ENCODE data around the gene TAS2R38.

TAS2R38 gene

GRCh38 chr7:141975806-141976523 lies 2.4 kb upstream of the TAS2R38 start:
- TF ChIP-seq, protein P1, sequence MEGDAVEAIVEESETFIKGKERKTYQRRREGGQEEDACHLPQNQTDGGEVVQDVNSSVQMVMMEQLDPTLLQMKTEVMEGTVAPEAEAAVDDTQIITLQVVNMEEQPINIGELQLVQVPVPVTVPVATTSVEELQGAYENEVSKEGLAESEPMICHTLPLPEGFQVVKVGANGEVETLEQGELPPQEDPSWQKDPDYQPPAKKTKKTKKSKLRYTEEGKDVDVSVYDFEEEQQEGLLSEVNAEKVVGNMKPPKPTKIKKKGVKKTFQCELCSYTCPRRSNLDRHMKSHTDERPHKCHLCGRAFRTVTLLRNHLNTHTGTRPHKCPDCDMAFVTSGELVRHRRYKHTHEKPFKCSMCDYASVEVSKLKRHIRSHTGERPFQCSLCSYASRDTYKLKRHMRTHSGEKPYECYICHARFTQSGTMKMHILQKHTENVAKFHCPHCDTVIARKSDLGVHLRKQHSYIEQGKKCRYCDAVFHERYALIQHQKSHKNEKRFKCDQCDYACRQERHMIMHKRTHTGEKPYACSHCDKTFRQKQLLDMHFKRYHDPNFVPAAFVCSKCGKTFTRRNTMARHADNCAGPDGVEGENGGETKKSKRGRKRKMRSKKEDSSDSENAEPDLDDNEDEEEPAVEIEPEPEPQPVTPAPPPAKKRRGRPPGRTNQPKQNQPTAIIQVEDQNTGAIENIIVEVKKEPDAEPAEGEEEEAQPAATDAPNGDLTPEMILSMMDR (IDR thresholded peaks at IDR 0.05; ENCODE audit: extremely low read depth, missing control alignments) = peak; percentile 69
- peak; percentile 73 for DNase-seq (ENCODE audit: low spot score)

GRCh38 chr7:141974831-141975230 lies 1.3 kb upstream of the TAS2R38 start:
- TF ChIP-seq, protein P1 (IDR thresholded peaks at IDR 0.05; ENCODE audit: extremely low read depth, missing control alignments) = no peak
- no peak for DNase-seq (ENCODE audit: low spot score)

- TF ChIP-seq, protein P1 (IDR thresholded peaks at IDR 0.05; ENCODE audit: extremely low read depth, missing control alignments) = no peak
- peak; percentile 22 for DNase-seq (ENCODE audit: low spot score)
Observed at GRCh38 chr7:141960687-141961422, 12.7 kb downstream of the TAS2R38 start.

- TF ChIP-seq, protein P1 (IDR thresholded peaks at IDR 0.05; ENCODE audit: extremely low read depth, missing control alignments) = no peak
- DNase-seq (ENCODE audit: low spot score) = no peak
Observed at GRCh38 chr7:141956084-141956483, 17.5 kb downstream of the TAS2R38 start.

DNA sequence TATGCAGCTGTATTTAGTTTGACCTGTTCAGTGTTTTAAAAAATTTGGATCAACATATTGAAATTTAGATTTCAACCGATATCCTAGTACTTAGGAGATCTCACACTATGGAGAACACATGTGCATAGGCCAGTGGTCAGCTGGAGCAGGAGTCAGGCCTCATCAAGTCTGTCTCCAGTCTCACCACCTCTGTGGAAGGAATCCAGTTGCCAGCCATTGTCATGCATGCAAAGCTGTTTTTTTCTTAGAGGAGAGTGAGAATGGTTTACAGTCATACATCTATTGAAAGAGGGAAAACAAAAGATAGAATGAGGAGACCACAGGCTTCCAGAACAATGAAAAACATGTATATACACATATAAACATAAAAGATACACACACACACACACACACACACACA lies 19.2 kb downstream of the TAS2R38 start:
- TF ChIP-seq, protein P1 (IDR thresholded peaks at IDR 0.05; ENCODE audit: extremely low read depth, missing control alignments) = no peak

DNA sequence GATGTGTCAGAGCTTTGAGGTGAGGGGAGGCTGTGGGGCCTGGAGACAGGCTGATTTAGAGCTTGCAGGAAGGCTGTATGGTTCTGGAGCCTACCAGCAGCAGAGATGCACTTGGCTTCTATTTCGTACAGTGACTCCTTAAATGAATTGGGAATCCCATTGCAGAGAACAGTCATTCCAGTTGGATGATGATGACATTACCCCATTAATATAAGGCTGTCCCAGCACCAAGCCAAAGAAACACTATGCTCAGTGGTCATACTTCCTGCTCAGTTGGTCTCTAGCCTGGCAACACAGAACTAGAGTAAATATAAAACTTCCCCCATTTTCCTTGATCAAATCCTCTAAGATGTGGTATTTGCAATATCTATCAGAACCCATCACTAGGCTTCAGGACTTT lies 21.1 kb downstream of the TAS2R38 start:
- DNase-seq (ENCODE audit: low spot score) = no peak
- TF ChIP-seq, protein P1 (IDR thresholded peaks at IDR 0.05; ENCODE audit: extremely low read depth, missing control alignments) = no peak

More for the DNA sequence above, 19.2 kb downstream of the TAS2R38 start:
- no peak for DNase-seq (ENCODE audit: low spot score)

- TF ChIP-seq, protein P1 (IDR thresholded peaks at IDR 0.05; ENCODE audit: extremely low read depth, missing control alignments) = no peak
- no peak for DNase-seq (ENCODE audit: low spot score)
Observed at GRCh38 chr7:141950806-141951205, 22.8 kb downstream of the TAS2R38 start.

Data from GM20000 (cell line).